ENCODE data around the gene PRKAR1B. TPM values are rescaled to one million over a fixed set of nuclear protein-coding genes. Genes with fewer than 3 reads are reported as not detected.

Gene PRKAR1B
- total and polyA plus RNA-seq, 7 donors, result 9.5 to 26.6 (median 11.4) TPM

DNA sequence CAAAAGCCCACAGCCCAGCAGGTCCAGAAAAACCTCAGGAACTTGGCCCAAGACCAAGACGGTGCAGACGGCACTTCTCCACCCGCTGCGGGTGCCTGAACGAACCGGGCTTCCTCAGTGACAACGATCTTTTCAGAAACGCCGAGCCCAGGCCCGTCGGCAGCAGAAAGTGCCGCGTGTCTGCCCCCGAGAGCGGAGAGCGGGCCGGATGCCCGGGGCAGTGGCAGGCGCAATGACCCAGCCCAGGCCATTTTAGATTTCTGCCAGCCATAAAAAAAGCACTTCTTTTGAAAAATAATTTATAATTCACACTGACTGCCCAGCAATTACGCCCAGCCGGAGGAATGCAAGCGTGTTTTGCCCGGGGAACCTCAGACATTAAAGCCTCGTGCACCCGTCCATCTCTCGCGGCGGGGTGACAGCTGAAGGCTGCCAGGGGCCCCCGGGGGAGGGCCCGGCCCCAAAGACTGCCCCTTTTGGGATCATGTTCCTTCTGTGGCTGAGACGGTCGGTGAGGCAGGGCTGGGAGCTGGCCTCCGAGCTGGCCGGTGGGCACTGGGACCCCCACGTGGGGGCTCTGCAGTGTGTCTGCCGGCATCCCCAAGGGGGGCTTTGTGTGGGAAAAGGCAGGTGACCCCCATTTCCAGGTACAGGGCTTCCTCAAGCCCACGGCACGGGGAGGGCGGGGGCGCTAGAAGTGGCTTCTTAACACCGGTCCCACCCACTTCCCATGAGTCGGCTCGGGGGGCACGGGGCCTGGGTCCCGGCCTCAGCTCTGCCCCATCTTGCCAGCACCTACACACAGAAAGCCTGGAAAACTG lies 136.1 kb downstream of the PRKAR1B start:
- Histone ChIP-seq H3K4me1 (peaks cover 0 to 20% (median 13%) of the 10 kb centered on the region in 4 donors), H3K36me3 (peaks cover 0 to 6% (median 0%) of the 10 kb centered on the region in 4 donors), H3K27ac (peak overlapping the region; percentile 41 to 63 (median 58)), H3K27me3 (no peaks in the 10 kb centered on the region), H3K4me3 (peak overlapping the region in 2 of 4 donors; percentile 11 to 27), H3K9me3 (peaks cover 0 to 3% (median 0%) of the 10 kb centered on the region in 4 donors)
- TF ChIP-seq POLR2AphosphoS5 (IDR thresholded peaks at IDR 0.05) (no peak), EP300 (IDR thresholded peaks at IDR 0.05) (no peak), POLR2A (IDR thresholded peaks at IDR 0.05) (no peak)
- TF ChIP-seq, protein P1, sequence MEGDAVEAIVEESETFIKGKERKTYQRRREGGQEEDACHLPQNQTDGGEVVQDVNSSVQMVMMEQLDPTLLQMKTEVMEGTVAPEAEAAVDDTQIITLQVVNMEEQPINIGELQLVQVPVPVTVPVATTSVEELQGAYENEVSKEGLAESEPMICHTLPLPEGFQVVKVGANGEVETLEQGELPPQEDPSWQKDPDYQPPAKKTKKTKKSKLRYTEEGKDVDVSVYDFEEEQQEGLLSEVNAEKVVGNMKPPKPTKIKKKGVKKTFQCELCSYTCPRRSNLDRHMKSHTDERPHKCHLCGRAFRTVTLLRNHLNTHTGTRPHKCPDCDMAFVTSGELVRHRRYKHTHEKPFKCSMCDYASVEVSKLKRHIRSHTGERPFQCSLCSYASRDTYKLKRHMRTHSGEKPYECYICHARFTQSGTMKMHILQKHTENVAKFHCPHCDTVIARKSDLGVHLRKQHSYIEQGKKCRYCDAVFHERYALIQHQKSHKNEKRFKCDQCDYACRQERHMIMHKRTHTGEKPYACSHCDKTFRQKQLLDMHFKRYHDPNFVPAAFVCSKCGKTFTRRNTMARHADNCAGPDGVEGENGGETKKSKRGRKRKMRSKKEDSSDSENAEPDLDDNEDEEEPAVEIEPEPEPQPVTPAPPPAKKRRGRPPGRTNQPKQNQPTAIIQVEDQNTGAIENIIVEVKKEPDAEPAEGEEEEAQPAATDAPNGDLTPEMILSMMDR (IDR thresholded peaks at IDR 0.05), result no peak
- WGBS, 2 donors, result 79 to 83% methylated on average over 45 of the region's 45 CpGs
- intact Hi-C loops (cut with DNase I), result no loop called here
- DNase-seq, result no peak

DNA sequence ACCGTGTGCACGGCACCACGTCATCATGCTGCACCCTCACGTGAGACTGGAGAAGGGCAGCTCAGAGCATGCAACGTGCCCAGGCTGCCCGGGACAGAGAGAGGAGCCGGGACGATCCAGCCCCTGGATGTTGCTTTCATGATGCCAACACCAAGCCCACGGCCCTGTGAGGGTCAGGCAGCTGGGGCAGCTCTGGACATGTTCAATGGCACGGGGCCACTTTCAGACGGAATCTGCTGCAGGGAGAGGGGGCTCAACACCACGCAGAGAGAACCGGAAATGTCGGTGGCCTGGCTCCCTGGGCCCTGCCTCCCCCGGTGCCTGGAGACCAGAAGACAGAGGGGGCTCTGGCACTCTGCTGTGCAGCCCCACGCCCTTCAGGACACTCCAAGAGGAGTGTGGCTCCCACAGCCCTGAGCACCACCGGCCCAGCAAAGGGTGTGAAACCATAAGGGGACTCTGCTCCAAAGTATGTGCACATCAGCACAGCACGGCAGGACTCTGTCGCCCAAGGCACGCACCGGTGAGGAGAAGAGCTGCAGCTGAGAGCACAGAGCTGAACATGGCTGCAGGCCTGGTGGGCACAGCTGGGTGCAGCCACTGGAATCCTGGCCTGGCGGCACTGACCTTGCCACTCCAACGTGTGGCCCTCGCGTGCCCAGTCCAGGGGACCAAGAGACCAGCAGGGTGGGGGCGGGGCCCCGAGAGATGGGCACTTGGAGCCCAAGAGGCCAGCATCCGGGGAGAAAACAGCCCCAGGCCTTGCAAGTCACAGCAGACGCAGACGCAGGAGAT lies 137.1 kb downstream of the PRKAR1B start:
- Histone ChIP-seq H3K27ac (peak overlapping the region in 3 of 4 donors; percentile 41 to 59 (median 57)), H3K4me3 (no peak overlapping the region)
- WGBS, 2 donors, result 95% methylated on average over 30 of the region's 30 CpGs

DNA sequence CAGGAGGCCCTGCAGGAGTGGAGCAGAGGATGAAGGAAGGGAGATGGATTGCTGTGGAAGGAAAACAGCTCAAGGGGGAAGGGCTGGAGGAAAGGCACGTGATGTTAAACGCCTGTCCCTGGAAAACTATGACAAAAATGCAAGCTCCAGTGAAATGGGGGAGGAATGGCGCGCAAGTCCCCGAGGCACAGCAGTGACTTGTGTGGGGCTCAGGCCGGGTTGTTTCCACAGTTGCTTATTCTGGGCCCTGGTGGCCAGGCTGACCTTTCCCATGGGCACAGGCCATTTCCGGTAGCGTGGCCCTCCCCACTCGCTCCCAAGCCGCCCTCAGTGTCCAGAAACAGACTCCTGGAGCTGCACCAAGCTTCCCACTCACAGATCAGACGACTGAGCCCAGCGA lies 139.3 kb downstream of the PRKAR1B start:
- peak in 1 of 4 donors; percentile 14 for TF ChIP-seq POLR2AphosphoS5 (IDR thresholded peaks at IDR 0.05)
- TF ChIP-seq, protein P1 (IDR thresholded peaks at IDR 0.05), result no peak
- no peak for TF ChIP-seq POLR2A (IDR thresholded peaks at IDR 0.05)
- 79 to 91% methylated on average over 12 of the region's 12 CpGs for WGBS, 2 donors
- H3K36me3 ChIP-seq, result peaks cover 0 to 8% (median 0%) of the 10 kb centered on the region in 4 donors
- no peaks in the 10 kb centered on the region for H3K9me3 ChIP-seq
- no peaks in the 10 kb centered on the region for H3K27me3 ChIP-seq
- peaks cover 0 to 20% (median 13%) of the 10 kb centered on the region in 4 donors for H3K4me1 ChIP-seq
- H3K4me3 ChIP-seq, result no peak overlapping the region
- no peak for DNase-seq
- peak overlapping the region in 3 of 4 donors; percentile 12 to 59 (median 33) for H3K27ac ChIP-seq
- intact Hi-C loops (cut with DNase I), result no loop called here

More for the DNA sequence above, 137.1 kb downstream of the PRKAR1B start:
- intact Hi-C loops (cut with DNase I), result no loop called here
- no peaks in the 10 kb centered on the region for H3K36me3 ChIP-seq
- DNase-seq, result no peak
- peaks cover 0 to 20% (median 13%) of the 10 kb centered on the region in 4 donors for H3K4me1 ChIP-seq
- H3K27me3 ChIP-seq, result no peaks in the 10 kb centered on the region
- no peaks in the 10 kb centered on the region for H3K9me3 ChIP-seq
- TF ChIP-seq EP300 (IDR thresholded peaks at IDR 0.05) (no peak), POLR2A (IDR thresholded peaks at IDR 0.05) (no peak), POLR2AphosphoS5 (IDR thresholded peaks at IDR 0.05) (no peak)
- TF ChIP-seq, protein P1 (IDR thresholded peaks at IDR 0.05), result no peak

DNA sequence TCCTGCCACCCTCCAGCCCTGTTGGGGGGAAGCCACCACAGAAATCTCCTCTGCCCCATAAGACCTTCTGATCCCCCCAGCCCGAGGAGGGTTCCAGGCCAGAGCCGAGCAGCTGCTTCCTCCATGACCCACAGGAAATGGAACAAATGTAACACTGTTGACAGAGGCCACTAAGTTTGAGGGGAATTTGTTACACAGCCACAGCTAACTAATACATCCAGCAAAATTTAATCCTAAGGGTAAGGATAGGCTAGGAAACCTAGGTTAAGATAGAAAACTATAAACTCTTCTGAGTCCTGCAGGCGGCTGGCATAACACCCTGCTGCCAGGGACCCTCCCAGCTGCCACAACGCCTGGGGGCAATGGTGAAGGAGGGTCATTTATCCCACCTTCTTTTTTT lies 140.6 kb downstream of the PRKAR1B start:
- Histone ChIP-seq H3K27ac (no peak overlapping the region), H3K36me3 (peaks cover 0 to 8% (median 0%) of the 10 kb centered on the region in 4 donors), H3K4me1 (peaks cover 0 to 20% (median 13%) of the 10 kb centered on the region in 4 donors), H3K27me3 (no peaks in the 10 kb centered on the region), H3K9me3 (no peaks in the 10 kb centered on the region), H3K4me3 (no peak overlapping the region)
- WGBS, 2 donors, result 87 to 94% methylated on average over 4 of the region's 4 CpGs
- TF ChIP-seq, protein P1 (IDR thresholded peaks at IDR 0.05), result no peak
- TF ChIP-seq POLR2AphosphoS5 (IDR thresholded peaks at IDR 0.05) (no peak), POLR2A (IDR thresholded peaks at IDR 0.05) (no peak), EP300 (IDR thresholded peaks at IDR 0.05) (no peak)
- intact Hi-C loops (cut with DNase I), result no loop called here
- no peak for DNase-seq

Measured in sigmoid colon (tissue), 7 donors.